Erythroblast (primary cell): ENCODE results near the gene CD300LD.
"Not testable (repeated sequence)": the region's sequence is repeated elsewhere in the genome, so short reads cannot be mapped to it uniquely, and the experiment has no call there.

Experiments
- GATA1 ChIP-seq: IDR thresholded peaks from 2 replicates; pipeline ENCODE4 v1.6.1; 2011; ENCODE audit warnings: low read depth, mild to moderate bottlenecking, control low read depth, low read length, moderate library complexity
- POLR2A ChIP-seq: IDR thresholded peaks from 2 replicates; pipeline ENCODE4 v1.6.1; 2011; ENCODE audit warnings: mild to moderate bottlenecking, low read length

DNA sequence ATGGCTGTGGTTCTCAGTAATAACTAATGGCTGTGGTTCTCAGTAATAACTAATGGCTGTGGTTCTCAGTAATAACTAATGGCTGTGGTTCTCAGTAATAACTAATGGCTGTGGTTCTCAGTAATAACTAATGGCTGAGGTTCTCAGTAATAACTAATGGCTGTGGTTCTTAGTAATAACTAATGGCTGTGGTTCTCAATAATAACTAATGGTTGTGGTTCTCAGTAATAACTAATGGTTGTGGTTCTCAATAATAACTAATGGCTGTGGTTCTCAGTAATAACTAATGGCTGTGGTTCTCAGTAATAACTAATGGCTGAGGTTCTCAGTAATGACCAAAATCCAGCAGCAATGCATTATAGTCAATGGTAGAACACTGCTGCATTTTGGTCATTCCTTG, 18.4 kb downstream of the CD300LD start:
- not testable (repeated sequence) for TF ChIP-seq POLR2A, GATA1
